HG02571 (cell line): Measurements from ENCODE around the gene EXOC6B.
"Not testable (repeated sequence)": the region's sequence is repeated elsewhere in the genome, so short reads cannot be mapped to it uniquely, and the experiment has no call there.

ENCODE experiments used
- ATAC-seq: cut with Tn5 transposase; IDR thresholded peaks from one replicate; pipeline ENCODE4 v1.9.1; 2021; ENCODE audit warnings: mild to moderate bottlenecking, moderate library complexity; ENCODE audit not compliant: unreplicated experiment

Gene EXOC6B

GRCh38 chr2:72484622-72485021 lies 341.2 kb downstream of the EXOC6B start:
- not testable (repeated sequence) for ATAC-seq

- no peak for ATAC-seq
Observed at GRCh38 chr2:72483346-72483745, 342.5 kb downstream of the EXOC6B start.

- no peak for ATAC-seq
Observed at GRCh38 chr2:72475246-72475645, 350.6 kb downstream of the EXOC6B start.

GRCh38 chr2:72457801-72458516 lies 367.9 kb downstream of the EXOC6B start:
- ATAC-seq, result no peak

GRCh38 chr2:72454189-72454588 lies 371.6 kb downstream of the EXOC6B start:
- no peak for ATAC-seq

GRCh38 chr2:72442270-72442669 lies 383.6 kb downstream of the EXOC6B start:
- no peak for ATAC-seq

- no peak for ATAC-seq
Observed at GRCh38 chr2:72439892-72440291, 385.9 kb downstream of the EXOC6B start.

GRCh38 chr2:72438364-72438763 lies 387.5 kb downstream of the EXOC6B start:
- ATAC-seq, result no peak

GRCh38 chr2:72431737-72432136 lies 394.1 kb downstream of the EXOC6B start:
- ATAC-seq, result no peak

- no peak for ATAC-seq
Observed at GRCh38 chr2:72427022-72427861, 398.6 kb downstream of the EXOC6B start.

GRCh38 chr2:72425996-72426395 lies 399.8 kb downstream of the EXOC6B start:
- ATAC-seq, result no peak

GRCh38 chr2:72423756-72424155 lies 402.1 kb downstream of the EXOC6B start:
- ATAC-seq, result no peak

GRCh38 chr2:72421771-72422379 lies 404.0 kb downstream of the EXOC6B start:
- ATAC-seq, result not testable (repeated sequence)

- no peak for ATAC-seq
Observed at GRCh38 chr2:72415781-72416475, 409.9 kb downstream of the EXOC6B start.

- ATAC-seq, result no peak
Observed at GRCh38 chr2:72415241-72415661, 410.6 kb downstream of the EXOC6B start.

GRCh38 chr2:72414137-72414760 lies 411.6 kb downstream of the EXOC6B start:
- ATAC-seq, result no peak

- no peak for ATAC-seq
Observed at GRCh38 chr2:72413716-72414115, 412.1 kb downstream of the EXOC6B start.

GRCh38 chr2:72412214-72412613 lies 413.6 kb downstream of the EXOC6B start:
- no peak for ATAC-seq

- ATAC-seq, result no peak
Observed at GRCh38 chr2:72399879-72400278, 426.0 kb downstream of the EXOC6B start.

GRCh38 chr2:72395096-72395495 lies 430.7 kb downstream of the EXOC6B start:
- ATAC-seq, result no peak
